GM21515 (cell line): Measurements from ENCODE around the gene CLCN5.

Experiments used
- ATAC-seq: cut with Tn5 transposase; IDR thresholded peaks from one replicate; pipeline ENCODE4 v1.9.1; 2021; ENCODE audit not compliant: unreplicated experiment

CLCN5 gene

DNA sequence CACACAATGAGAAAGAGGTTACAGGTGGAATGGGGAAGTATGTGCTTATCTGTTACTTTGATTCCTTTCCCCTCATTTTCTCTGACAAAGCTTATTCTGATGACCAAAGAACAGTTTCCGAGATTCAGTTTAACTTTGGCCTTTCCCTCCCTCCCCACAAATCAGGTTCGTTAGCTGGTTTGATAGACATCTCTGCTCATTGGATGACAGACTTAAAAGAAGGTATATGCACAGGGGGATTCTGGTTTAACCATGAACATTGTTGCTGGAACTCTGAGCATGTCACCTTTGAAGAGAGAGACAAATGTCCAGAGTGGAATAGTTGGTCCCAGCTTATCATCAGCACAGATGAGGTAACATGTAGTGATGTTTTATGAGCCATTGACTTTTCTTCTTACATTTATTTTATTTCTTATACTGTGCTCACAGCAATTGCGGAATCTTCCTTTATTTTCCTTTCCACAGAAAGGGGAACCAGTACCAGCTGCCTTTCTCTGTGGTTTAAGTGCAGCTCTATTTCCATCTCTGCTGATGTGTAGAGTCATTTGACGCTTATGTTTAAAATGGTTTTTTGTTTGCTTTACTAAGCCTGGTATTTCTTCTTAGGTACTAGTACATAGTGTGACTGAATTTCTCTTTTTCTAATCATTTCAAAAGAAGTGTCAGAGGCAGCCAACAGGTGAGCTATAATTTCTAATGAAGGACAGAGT, 153.4 kb downstream of the CLCN5 start:
- no peak for ATAC-seq

DNA sequence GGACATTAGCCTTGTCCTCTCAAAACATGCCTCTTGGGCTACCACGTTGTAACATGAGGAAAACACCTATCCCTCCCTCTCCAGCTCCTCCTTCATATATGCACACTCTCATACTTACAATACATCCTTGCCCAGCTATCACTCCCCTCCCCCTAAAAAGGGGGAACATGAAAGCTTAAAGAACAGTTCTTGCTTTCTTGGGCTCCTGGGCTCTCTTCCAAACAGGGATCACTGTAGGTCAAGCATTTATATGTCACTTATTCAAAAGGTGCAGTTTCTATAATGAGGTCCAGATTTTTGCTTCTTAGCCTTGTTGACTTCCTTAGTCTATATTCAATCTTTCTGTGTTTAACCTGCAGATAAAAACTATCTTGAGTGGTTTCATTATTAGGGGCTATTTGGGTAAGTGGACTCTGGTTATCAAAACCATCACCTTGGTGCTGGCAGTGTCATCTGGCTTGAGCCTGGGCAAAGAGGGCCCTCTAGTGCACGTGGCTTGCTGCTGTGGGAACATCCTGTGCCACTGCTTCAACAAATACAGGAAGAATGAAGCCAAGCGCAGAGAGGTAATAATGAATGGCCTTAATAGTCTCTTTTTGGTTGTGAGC, 159.0 kb downstream of the CLCN5 start:
- no peak for ATAC-seq

DNA sequence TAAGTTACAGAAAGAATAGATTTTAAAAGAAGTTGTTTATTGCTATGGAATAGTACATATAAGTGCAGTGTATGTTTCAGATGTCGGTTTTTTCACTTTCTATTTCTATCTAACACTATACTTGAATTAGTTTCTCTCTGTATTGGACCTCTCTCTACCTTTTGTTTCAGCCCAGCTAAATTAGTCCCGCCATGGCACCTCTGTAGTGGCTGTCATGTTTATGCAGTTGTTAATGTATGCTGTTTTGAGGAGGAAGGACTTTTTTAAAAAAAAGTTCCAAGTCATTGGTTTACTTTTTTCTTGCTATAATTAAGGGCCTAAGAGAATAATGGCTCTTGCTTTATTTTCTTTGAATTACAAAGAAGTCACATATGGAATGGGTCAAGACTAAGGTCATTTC, 160.3 kb downstream of the CLCN5 start:
- no peak for ATAC-seq

DNA sequence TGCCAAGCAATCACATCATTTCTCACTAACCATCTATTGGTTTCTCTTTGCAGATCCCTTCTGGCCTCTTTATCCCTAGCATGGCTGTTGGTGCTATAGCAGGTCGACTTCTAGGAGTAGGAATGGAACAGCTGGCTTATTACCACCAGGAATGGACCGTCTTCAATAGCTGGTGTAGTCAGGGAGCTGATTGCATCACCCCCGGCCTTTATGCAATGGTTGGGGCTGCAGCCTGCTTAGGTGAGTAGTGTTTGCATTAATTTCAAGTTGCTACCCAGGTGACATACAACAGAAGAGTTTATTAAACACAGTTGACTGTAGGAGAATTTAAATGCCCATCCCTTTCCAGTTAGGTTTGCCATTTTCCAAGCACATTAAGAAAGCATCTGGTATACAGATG, 166.2 kb downstream of the CLCN5 start:
- no peak for ATAC-seq

DNA sequence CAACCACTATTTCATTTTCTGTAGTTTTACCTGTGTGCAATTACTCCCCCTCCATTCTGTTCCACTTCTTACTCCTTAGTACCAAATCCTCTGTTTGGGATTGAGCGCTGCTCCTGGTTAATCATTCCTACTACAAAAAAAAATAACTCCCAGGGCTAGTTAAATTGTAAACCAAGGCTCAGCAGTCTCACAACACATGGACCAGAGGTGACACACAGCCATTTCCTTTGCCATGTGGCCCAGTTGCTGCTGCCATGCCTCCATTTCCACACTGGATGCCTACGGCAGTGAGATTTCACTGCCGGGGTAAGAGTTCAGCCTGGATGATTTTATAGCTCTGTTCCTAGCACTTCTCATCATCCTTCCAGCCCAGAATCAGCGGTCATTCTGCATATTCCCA, 171.2 kb downstream of the CLCN5 start:
- ATAC-seq, result no peak

DNA sequence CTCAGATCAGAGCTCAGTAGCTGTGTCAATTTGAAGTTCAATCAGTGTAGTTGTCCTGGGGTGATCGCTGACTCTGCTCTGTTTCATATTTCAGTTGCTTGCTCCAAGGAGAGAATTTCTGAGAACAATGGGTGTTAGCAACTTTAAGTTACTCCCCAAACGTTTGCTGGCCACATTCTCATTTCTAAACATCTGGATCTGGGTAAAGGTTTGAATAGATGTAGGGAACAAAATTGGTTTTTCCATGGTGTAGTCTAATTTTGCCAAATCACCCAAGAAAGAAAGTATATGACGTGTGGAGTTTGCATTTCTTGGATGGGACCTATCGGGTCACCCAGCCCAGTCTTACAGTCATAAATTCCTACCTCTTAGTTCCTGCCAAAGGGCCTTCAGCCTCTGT, 174.7 kb downstream of the CLCN5 start:
- no peak for ATAC-seq

DNA sequence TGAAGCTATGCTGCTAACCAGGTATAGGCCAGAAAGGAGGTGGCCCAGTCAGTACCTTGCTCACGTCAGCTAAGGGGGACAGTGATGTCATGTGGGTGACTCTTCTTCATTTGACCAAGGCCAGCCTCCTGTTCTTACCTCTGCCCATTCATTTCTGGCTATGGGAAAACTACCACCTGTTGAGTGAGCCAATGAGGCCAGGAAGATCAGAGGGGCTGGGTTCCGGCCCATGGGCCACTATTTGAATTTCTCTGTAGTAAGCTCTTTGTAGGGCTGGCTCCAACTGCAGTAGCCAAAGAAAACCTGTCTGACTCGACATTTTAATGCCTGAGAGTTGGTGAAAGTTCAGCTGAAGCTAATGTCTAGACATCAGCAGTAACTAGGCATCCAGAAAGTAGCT, 175.8 kb downstream of the CLCN5 start:
- no peak for ATAC-seq

DNA sequence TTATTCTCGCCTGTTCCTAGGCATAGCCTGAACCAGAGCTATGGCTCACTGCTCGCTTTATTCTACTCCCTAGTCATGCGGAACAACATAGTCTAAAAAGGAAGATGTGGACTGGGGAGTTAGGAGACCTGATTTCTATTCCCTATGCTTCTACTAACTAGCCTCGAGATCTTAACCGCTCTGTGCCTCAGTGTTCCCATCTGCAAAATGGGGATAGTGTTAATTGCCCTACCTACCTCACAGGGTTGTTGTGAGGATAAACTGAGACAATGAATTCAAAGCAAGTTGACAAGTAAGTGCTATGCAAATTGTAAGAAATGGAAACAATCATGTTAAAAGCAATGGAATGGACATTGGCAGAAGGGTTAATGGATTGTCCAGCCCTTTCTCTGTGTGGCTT, 176.4 kb downstream of the CLCN5 start:
- ATAC-seq, result no peak

DNA sequence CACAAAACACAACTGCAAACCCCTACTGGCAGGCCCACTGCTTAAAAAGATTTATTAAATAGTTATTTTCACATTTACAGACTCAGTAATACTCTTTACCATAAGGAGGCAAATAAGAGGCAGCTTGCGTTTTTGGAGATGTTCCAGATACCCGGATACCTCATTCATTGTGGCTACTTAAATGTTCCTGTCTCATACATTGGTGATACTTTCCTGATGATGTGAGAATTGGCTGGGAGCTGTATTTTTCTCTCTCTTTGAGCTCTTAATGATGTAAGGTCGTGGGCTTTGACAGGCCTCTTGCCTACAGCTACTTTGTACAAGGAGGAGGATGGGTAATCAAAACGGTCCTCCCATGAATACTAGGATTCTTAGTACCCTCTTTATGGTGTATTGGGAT, 176.9 kb downstream of the CLCN5 start:
- no peak for ATAC-seq

DNA sequence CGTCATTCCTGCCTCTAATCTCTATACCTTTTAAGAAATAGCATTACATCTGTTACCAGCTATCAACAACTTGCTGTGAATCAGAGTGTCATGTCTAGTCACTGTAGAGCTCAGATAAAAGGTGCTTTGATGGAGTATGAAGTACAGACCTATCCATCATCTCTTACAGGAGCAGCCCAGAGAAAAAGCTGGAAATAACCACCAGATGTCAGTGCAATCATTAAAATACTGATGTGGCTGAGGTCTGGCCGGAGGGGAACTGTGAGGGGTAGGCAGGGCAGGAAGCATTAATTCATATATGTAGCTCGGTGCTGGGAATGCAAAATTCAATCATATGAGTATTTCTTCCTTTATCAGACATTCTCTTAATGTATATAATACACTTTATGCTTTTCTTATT, 177.8 kb downstream of the CLCN5 start:
- no peak for ATAC-seq

DNA sequence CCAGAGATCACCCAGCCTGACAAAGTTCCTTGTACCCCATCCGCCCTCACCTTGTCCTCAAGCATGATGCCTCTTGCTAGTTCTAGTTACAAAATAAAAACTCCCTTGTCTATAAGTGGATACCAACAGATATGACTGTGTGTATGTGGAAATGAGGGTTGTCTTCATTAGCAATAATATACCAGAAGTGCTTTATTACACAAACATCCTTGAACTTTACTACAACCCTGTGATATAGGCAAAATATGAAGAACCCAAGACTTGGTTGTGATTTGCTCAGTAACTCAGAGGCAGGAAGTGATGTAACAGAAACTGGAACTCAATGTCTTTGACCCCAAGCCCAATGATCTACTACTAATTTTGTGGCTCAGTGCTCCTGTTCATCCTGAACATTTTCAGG, 180.8 kb downstream of the CLCN5 start:
- ATAC-seq, result no peak

DNA sequence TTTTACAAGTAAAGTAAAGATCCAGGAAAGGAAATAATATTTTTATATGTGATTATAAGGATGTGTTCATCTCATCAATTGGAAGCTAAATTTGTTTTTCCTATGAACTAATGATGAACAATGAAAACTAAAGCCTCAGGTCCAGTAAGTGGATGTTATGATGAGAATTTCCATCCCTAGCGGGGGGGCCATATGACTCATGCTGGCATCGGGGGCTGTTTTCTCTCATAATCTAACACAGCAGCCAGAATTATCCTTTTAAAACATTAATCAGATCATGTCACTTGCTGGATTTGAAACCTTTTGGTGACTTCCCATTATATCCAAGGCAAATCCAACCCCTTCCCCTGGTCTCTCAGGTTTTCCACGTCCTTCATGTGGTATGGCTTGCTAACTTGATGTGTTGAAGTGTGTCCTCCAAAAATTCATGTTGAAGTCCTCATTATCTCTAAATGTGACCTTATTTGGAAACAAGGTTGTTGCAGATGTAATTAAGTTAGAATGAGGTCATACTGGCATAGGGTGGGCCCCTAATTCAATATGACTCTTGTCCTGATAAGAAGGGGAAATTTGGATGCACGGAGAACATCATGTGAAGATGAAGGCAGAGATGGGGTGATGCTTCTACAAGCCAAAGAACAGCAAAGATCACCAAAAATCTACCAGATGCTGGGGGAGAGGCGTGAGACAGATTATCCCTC, 181.6 kb downstream of the CLCN5 start:
- no peak for ATAC-seq

DNA sequence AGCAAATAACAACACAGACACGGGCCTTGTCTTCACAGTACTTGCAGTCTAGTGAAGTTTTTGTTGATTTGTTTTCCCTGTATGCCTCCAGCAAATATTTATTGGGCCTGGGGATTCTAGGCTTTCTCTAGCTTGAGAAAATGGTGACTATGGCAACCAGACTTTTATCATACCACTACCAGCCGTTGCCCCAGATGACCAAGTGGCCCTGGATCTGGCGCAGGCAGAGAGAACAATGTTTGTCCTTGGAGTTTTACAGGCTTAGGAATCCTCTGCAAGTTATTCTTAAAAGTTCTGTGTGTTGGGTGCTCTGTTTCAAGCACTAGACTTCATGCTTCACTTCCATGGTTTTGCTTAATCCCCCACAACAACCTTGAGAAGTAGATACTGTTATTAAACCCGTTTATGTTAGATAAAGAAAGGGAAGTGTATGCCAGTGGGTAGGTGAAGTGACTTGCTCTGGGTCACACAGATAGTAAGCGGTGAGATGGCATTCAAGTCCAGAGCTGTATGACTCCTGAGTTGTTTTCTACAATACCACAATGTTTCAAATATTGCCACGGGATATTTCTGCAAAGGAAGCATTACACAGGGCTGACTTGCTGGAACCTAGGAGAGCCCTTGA, 183.8 kb downstream of the CLCN5 start:
- no peak for ATAC-seq

DNA sequence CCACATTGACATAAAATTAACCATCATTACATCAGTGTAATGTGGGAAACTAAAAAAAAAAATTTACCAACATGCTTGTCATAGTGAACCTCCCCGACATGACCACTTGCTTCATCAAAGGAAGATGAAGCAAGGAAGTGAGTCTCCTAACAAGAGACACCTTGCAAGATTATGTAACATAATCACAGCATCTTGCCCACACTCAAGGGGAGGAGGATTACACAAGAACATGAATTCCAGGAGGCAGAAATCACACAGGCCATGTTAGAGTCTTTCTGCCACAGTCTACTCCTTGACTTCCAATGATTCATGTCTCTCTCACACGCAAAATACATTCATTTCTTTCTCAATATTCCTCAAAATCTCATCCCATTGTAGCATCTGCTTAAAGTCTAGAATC, 185.1 kb downstream of the CLCN5 start:
- ATAC-seq, result no peak

DNA sequence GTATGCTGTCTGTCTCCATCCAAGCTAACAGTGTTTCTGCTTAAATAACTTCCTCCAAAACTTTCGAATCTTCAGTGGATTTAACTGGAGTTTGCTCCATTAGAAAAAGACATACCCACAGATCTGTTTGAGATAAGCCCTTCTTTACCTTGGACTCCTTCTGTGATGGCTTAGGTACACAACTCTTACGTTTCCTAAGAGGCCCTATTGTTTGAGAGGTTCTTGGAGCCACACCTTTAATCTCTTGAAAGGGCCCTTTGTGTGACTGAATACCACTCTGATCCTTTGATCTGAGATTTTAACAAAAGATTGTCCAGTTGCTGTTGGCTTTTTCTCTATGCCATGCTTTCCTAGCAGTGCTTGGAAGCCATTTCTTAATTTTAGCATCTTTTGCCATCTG, 185.9 kb downstream of the CLCN5 start:
- ATAC-seq, result no peak

DNA sequence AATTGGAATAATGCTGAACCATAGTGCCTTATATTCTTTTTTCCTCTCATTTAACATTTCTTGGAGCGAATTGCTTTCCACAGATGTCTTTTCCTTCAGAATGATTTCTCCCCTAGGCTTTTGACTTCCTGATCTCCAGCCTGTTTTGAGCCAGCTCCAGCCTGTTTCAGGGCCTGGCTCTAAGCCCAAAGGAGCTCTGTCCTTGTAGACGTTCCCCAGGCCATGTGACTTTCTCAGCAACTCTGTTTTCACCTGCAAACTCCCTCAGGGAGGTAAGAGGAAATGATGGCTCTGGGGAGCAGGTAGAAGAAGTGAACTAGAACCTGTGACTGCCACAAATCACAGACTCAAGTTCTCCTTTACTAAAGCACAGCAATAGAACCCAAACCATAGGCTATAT, 189.3 kb downstream of the CLCN5 start:
- no peak for ATAC-seq

DNA sequence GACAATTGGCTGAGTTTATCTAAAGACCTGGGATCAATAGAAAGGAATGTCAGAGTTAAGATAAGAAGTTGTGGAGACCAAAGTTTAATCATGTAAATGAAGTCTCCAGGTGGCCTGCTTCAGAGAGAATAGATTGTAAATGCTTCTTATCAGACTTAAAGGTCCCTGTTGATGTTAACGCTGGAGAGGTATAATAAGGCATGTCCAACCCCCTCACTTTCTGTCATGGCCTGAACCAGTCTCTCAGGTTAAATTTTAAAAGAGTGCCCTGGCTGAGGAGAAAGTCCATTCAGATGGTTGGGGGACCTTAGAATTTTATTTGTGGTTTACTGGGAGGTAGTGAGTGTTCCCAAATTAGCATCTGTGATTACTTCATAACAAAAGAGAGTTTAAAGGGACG, 191.7 kb downstream of the CLCN5 start:
- no peak for ATAC-seq

DNA sequence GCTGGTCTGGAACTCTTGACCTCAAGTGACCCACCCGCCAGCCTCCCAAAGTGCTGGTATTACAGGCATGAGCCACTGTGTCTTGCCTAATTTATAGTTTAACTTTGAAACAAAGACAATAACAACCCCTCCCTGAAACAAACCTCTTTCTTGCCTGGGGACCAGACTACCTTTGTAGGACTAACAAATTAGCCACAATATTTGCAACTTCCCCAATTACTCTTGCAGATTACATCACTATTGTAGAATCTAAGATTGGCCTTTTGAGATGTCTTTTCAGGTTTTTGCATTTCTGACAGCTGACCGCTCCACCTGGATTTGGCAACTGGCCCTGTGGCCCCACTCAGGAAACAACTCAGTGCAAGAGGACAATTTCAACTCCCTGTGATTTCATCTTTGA, 193.6 kb downstream of the CLCN5 start:
- ATAC-seq, result no peak

DNA sequence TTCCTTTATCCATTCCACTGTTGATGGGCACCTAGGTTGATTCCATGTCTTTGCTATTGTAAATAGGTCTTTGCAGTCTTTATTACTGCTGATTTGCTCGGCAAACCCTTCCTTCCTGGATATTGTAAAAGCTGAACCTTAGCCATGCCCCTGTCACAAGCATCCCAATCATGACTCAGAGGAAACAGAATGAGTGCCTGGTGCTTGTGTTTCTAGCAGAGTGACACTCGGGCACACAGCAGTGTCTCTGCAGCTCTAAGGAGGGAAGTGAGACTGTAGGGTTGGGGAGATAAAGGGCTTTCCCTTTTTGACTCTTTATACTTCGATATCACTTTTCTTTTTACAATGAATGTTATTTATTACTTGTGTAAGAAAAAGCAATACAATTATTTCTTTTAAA, 195.1 kb downstream of the CLCN5 start:
- ATAC-seq, result no peak

DNA sequence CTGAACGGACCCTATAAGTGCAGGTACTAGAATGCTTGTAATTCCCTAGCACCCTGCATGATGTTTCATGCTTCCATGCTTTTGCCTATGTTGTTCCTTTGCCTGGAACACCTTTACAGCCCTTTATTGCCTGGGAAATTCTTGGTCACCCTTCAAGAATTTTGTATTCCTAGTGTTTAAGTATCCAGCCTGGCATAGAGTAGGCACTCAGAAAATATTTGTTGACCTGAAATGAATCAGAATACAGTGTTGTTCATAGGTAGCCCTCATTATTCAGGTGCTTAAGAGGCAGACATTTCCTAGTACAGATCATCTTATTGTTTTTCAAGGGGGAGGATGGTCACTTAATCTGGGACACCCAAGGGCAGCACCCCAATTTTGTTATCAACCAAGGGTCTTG, 203.1 kb downstream of the CLCN5 start:
- ATAC-seq, result no peak

DNA sequence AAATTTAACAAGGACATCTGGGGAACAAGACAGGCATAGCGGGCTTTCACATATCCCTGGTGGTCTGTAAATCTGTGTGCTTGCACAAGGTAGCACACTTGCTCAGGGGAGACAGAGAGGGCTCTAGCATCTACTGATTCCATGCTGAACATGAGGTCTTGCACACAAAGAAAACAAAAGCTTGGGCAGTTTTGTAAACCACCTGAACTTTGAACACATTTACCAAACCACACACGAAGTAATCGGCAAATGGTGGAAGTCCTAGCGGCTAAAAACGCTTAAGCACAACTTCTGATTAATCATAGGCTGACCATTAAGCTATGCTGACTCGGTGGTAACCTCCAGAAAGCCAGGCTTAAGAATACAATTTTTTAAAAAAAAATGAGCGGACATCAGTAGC, 225.6 kb downstream of the CLCN5 start:
- no peak for ATAC-seq
